Activated naive CD4-positive, alpha-beta T cell treated with anti-CD3 and anti-CD28 coated beads, Interleukin-2, amount 50 U/mL, for 72 hours (primary cell): ENCODE measurements around the gene XRCC2. TPM values are rescaled to one million over a fixed set of nuclear protein-coding genes. Genes with fewer than 3 reads are reported as not detected.

Experiments
- ATAC-seq, 2 donors: fragments of 150-1000 bp; cut with Tn5 transposase; 2 replicates each; pipeline ENCODE4 v1.10.0; 2021; ENCODE audit warnings: mild to moderate bottlenecking in 2 of 2, moderate library complexity in 2 of 2
- DNase-seq, 2 donors: peaks; one replicate each; pipeline ENCODE4 v3.0.0; 2021 to 2022; ENCODE audit warnings: low spot score in 2 of 2
- H3K27ac Mint-ChIP-seq, 2 donors: one replicate each; pipeline ENCODE4 v1.8.0; 2022; ENCODE audit warnings: mild to moderate bottlenecking in 2 of 2, mixed read lengths in 2 of 2
- H3K36me3 Mint-ChIP-seq, 2 donors: one replicate each; pipeline ENCODE4 v1.8.0; 2022; ENCODE audit warnings: mixed read lengths in 2 of 2
- H3K9me3 Mint-ChIP-seq, 2 donors: one replicate each; pipeline ENCODE4 v1.8.0; 2022; ENCODE audit warnings: mixed read lengths in 2 of 2
- total RNA-seq, 2 donors: library from RNA; stranded (reverse); gene quantifications; one replicate each; pipeline ENCODE4 v1.2.3, GENCODE V29; 2022

Gene XRCC2
- total RNA-seq, 2 donors from 2014 or later: 11.5 to 26.2 TPM

GRCh38 chr7:152596824-152597223 is 79.1 kb downstream of the XRCC2 start:
- no peak for ATAC-seq
- H3K27ac Mint-ChIP-seq: no peak overlapping the region

More at GRCh38 chr7:152596824-152597223, 79.1 kb downstream of the XRCC2 start:
- no peak for DNase-seq
- H3K9me3 Mint-ChIP-seq: no peaks in the 10 kb centered on the region
- no peaks in the 10 kb centered on the region for H3K36me3 Mint-ChIP-seq

Other genes starting within 250 kb of the XRCC2 start
- gene KMT2C, start 240.1 kb downstream of the XRCC2 start, total RNA-seq: 10 to 100 TPM; 65.7 to 69.1 TPM
- gene ACTR3B, start 83.6 kb upstream of the XRCC2 start, total RNA-seq: 10 to 100 TPM in 1 of 2 donors, 1 to 10 TPM in 1; 7.9 to 12.7 TPM